SH-SY5Y (cell line): ENCODE data around the gene ADARB2.

Experiments
- GATA2 ChIP-seq: IDR thresholded peaks from 2 replicates; pipeline ENCODE4 v1.6.1; 2011; ENCODE audit warnings: mild to moderate bottlenecking, low read depth, low read length
- GATA3 ChIP-seq: IDR thresholded peaks from 2 replicates; pipeline ENCODE4 v1.6.1; 2011; ENCODE audit warnings: low read depth, mild to moderate bottlenecking, low read length, moderate library complexity

ADARB2 gene

GRCh38 chr10:1274111-1274661 lies 463.1 kb downstream of the ADARB2 start:
- TF ChIP-seq GATA3 (no peak), GATA2 (no peak; the same call in 1 of the 2 replicates)

GRCh38 chr10:1273372-1274105 lies 463.8 kb downstream of the ADARB2 start:
- TF ChIP-seq GATA3 (no peak), GATA2 (0 out of 2 replicates have a peak, but pooled peaks have one; percentile 12)

- TF ChIP-seq GATA2 (no peak), GATA3 (no peak)
Observed at GRCh38 chr10:1272777-1273161, 464.6 kb downstream of the ADARB2 start.

GRCh38 chr10:1272079-1272776 lies 465.1 kb downstream of the ADARB2 start:
- peak; percentile 98 for TF ChIP-seq GATA2
- peak; percentile 92 for TF ChIP-seq GATA3

- TF ChIP-seq GATA2, result no peak
- TF ChIP-seq GATA3, result no peak
Observed at GRCh38 chr10:1270906-1271305, 466.4 kb downstream of the ADARB2 start.

GRCh38 chr10:1270490-1270889 lies 466.8 kb downstream of the ADARB2 start:
- TF ChIP-seq GATA2 (no peak), GATA3 (no peak)

GRCh38 chr10:1268831-1269230 lies 468.5 kb downstream of the ADARB2 start:
- TF ChIP-seq GATA3, result no peak
- no peak for TF ChIP-seq GATA2

- TF ChIP-seq GATA3, result no peak
- no peak for TF ChIP-seq GATA2
Observed at GRCh38 chr10:1267568-1267967, 469.8 kb downstream of the ADARB2 start.

GRCh38 chr10:1267148-1267547 lies 470.2 kb downstream of the ADARB2 start:
- no peak for TF ChIP-seq GATA2

- TF ChIP-seq GATA3 (no peak), GATA2 (no peak)
Observed at GRCh38 chr10:1266033-1266802, 471.1 kb downstream of the ADARB2 start.

- TF ChIP-seq GATA2 (no peak), GATA3 (no peak)
Observed at GRCh38 chr10:1264001-1264400, 473.3 kb downstream of the ADARB2 start.

GRCh38 chr10:1257274-1257673 lies 480.1 kb downstream of the ADARB2 start:
- TF ChIP-seq GATA3, result no peak
- TF ChIP-seq GATA2, result no peak

GRCh38 chr10:1256432-1256725 lies 480.9 kb downstream of the ADARB2 start:
- TF ChIP-seq GATA2 (no peak), GATA3 (no peak)
